Activated naive CD8-positive, alpha-beta T cell treated with anti-CD3 and anti-CD28 coated beads for 36 hours (primary cell): Measurements from ENCODE around the gene PTPRD. TPM values are rescaled to one million over a fixed set of nuclear protein-coding genes. Genes with fewer than 3 reads are reported as not detected.

Experiments used
- DNase-seq: peaks from one replicate; pipeline ENCODE4 v3.0.0; 2021
- H3K27ac Mint-ChIP-seq: one replicate; pipeline ENCODE4 v1.8.0; 2022; ENCODE audit warnings: mild to moderate bottlenecking, moderate library complexity, mixed read lengths
- H3K27me3 Mint-ChIP-seq: one replicate; pipeline ENCODE4 v1.8.0; 2022; ENCODE audit warnings: mild to moderate bottlenecking, mixed read lengths
- H3K36me3 Mint-ChIP-seq: one replicate; pipeline ENCODE4 v1.8.0; 2021; ENCODE audit warnings: mild to moderate bottlenecking, mixed read lengths
- H3K4me1 Mint-ChIP-seq: one replicate; pipeline ENCODE4 v1.8.0; 2021; ENCODE audit warnings: mixed read lengths
- H3K4me3 Mint-ChIP-seq: one replicate; pipeline ENCODE4 v1.8.0; 2022; ENCODE audit warnings: mild to moderate bottlenecking, moderate library complexity, mixed read lengths
- H3K9me3 Mint-ChIP-seq: one replicate; pipeline ENCODE4 v1.8.0; 2022; ENCODE audit warnings: mixed read lengths
- total RNA-seq, 2 experiments: library from RNA; stranded (reverse); gene quantifications; one replicate each; pipeline ENCODE4 v1.2.3, GENCODE V29; 2021

The PTPRD gene
- total RNA-seq, 2 experiments from 2014 or later, result 0.16 to 0.18 TPM

- Mint-ChIP-seq H3K27me3 (peaks cover 6% of the 10 kb centered on the region), H3K9me3 (no peaks in the 10 kb centered on the region)
These were observed 2175.5 kb downstream of the PTPRD start for GRCh38 chr9:8437259-8437658.

GRCh38 chr9:8436786-8437185 is 2176.0 kb downstream of the PTPRD start:
- no peaks in the 10 kb centered on the region for H3K9me3 Mint-ChIP-seq
- H3K4me3 Mint-ChIP-seq, result no peak overlapping the region
- peaks cover 2% of the 10 kb centered on the region for H3K36me3 Mint-ChIP-seq
- peaks cover 19% of the 10 kb centered on the region for H3K4me1 Mint-ChIP-seq
- peak overlapping the region; percentile 70 for H3K27ac Mint-ChIP-seq
- H3K27me3 Mint-ChIP-seq, result peaks cover 6% of the 10 kb centered on the region
- no peak for DNase-seq

More at GRCh38 chr9:8437259-8437658, 2175.5 kb downstream of the PTPRD start:
- Mint-ChIP-seq H3K4me3 (no peak overlapping the region), H3K27ac (peak overlapping the region; percentile 70), H3K36me3 (peaks cover 2% of the 10 kb centered on the region), H3K4me1 (peaks cover 15% of the 10 kb centered on the region)
- no peak for DNase-seq

- H3K27ac Mint-ChIP-seq, result no peak overlapping the region
- H3K36me3 Mint-ChIP-seq, result peaks cover 6% of the 10 kb centered on the region
- H3K4me1 Mint-ChIP-seq, result peaks cover 39% of the 10 kb centered on the region
- peaks cover 3% of the 10 kb centered on the region for H3K27me3 Mint-ChIP-seq
- H3K9me3 Mint-ChIP-seq, result peaks cover 4% of the 10 kb centered on the region
- DNase-seq, result no peak
- no peak overlapping the region for H3K4me3 Mint-ChIP-seq
These were observed 2178.2 kb downstream of the PTPRD start for GRCh38 chr9:8434621-8435020.

- H3K27me3 Mint-ChIP-seq, result peaks cover 3% of the 10 kb centered on the region
- no peak overlapping the region for H3K27ac Mint-ChIP-seq
- H3K4me3 Mint-ChIP-seq, result no peak overlapping the region
- H3K36me3 Mint-ChIP-seq, result peaks cover 6% of the 10 kb centered on the region
- H3K9me3 Mint-ChIP-seq, result peaks cover 9% of the 10 kb centered on the region
- H3K4me1 Mint-ChIP-seq, result peaks cover 56% of the 10 kb centered on the region
- DNase-seq, result no peak
These were observed 2180.6 kb downstream of the PTPRD start for GRCh38 chr9:8432224-8432623.

- H3K4me1 Mint-ChIP-seq, result peaks cover 51% of the 10 kb centered on the region
- peaks cover 9% of the 10 kb centered on the region for H3K9me3 Mint-ChIP-seq
- H3K27me3 Mint-ChIP-seq, result peaks cover 3% of the 10 kb centered on the region
- DNase-seq, result no peak
- no peak overlapping the region for H3K4me3 Mint-ChIP-seq
- peaks cover 7% of the 10 kb centered on the region for H3K36me3 Mint-ChIP-seq
- no peak overlapping the region for H3K27ac Mint-ChIP-seq
These were observed 2181.3 kb downstream of the PTPRD start for GRCh38 chr9:8431505-8431904.

GRCh38 chr9:8430945-8431344 is 2181.9 kb downstream of the PTPRD start:
- DNase-seq, result no peak
- peaks cover 50% of the 10 kb centered on the region for H3K4me1 Mint-ChIP-seq
- peaks cover 3% of the 10 kb centered on the region for H3K27me3 Mint-ChIP-seq
- H3K27ac Mint-ChIP-seq, result peak overlapping the region; percentile 81
- peaks cover 9% of the 10 kb centered on the region for H3K36me3 Mint-ChIP-seq
- H3K9me3 Mint-ChIP-seq, result peaks cover 9% of the 10 kb centered on the region
- peak overlapping the region; percentile 4 for H3K4me3 Mint-ChIP-seq

- no peak for DNase-seq
These were observed 2183.0 kb downstream of the PTPRD start for GRCh38 chr9:8429768-8430167.

GRCh38 chr9:8429157-8429556 is 2183.6 kb downstream of the PTPRD start:
- Mint-ChIP-seq H3K27me3 (no peaks in the 10 kb centered on the region), H3K4me1 (peaks cover 53% of the 10 kb centered on the region), H3K36me3 (peaks cover 9% of the 10 kb centered on the region), H3K4me3 (no peak overlapping the region), H3K9me3 (peaks cover 9% of the 10 kb centered on the region), H3K27ac (peak overlapping the region; percentile 93)
- no peak for DNase-seq

More at GRCh38 chr9:8429768-8430167, 2183.0 kb downstream of the PTPRD start:
- H3K4me1 Mint-ChIP-seq, result peaks cover 48% of the 10 kb centered on the region
- peak overlapping the region; percentile 93 for H3K27ac Mint-ChIP-seq
- peaks cover 3% of the 10 kb centered on the region for H3K27me3 Mint-ChIP-seq
- peaks cover 9% of the 10 kb centered on the region for H3K36me3 Mint-ChIP-seq
- no peak overlapping the region for H3K4me3 Mint-ChIP-seq
- peaks cover 9% of the 10 kb centered on the region for H3K9me3 Mint-ChIP-seq

GRCh38 chr9:8428389-8428788 is 2184.4 kb downstream of the PTPRD start:
- DNase-seq, result no peak
- peak overlapping the region; percentile 93 for H3K27ac Mint-ChIP-seq
- H3K4me1 Mint-ChIP-seq, result peaks cover 53% of the 10 kb centered on the region
- peak overlapping the region; percentile 63 for H3K4me3 Mint-ChIP-seq
- no peaks in the 10 kb centered on the region for H3K27me3 Mint-ChIP-seq
- peaks cover 9% of the 10 kb centered on the region for H3K36me3 Mint-ChIP-seq
- peaks cover 9% of the 10 kb centered on the region for H3K9me3 Mint-ChIP-seq

- Mint-ChIP-seq H3K27ac (no peak overlapping the region), H3K36me3 (peaks cover 6% of the 10 kb centered on the region), H3K27me3 (no peaks in the 10 kb centered on the region), H3K4me3 (no peak overlapping the region), H3K4me1 (peaks cover 30% of the 10 kb centered on the region), H3K9me3 (peaks cover 4% of the 10 kb centered on the region)
- no peak for DNase-seq
These were observed 2187.9 kb downstream of the PTPRD start for GRCh38 chr9:8424786-8425410.

GRCh38 chr9:8420416-8420815 is 2192.4 kb downstream of the PTPRD start:
- H3K36me3 Mint-ChIP-seq, result no peaks in the 10 kb centered on the region
- H3K9me3 Mint-ChIP-seq, result no peaks in the 10 kb centered on the region
- DNase-seq, result no peak
- no peaks in the 10 kb centered on the region for H3K27me3 Mint-ChIP-seq
- no peak overlapping the region for H3K4me3 Mint-ChIP-seq
- H3K27ac Mint-ChIP-seq, result no peak overlapping the region
- H3K4me1 Mint-ChIP-seq, result peaks cover 5% of the 10 kb centered on the region

- Mint-ChIP-seq H3K4me1 (peaks cover 5% of the 10 kb centered on the region), H3K27ac (no peak overlapping the region), H3K27me3 (no peaks in the 10 kb centered on the region), H3K9me3 (no peaks in the 10 kb centered on the region), H3K36me3 (no peaks in the 10 kb centered on the region), H3K4me3 (no peak overlapping the region)
- DNase-seq, result no peak
These were observed 2193.1 kb downstream of the PTPRD start for GRCh38 chr9:8419596-8420275.

GRCh38 chr9:8417341-8417740 is 2195.5 kb downstream of the PTPRD start:
- Mint-ChIP-seq H3K9me3 (no peaks in the 10 kb centered on the region), H3K27ac (no peak overlapping the region)

GRCh38 chr9:8412327-8412726 is 2200.5 kb downstream of the PTPRD start:
- Mint-ChIP-seq H3K4me3 (no peak overlapping the region), H3K4me1 (peaks cover 9% of the 10 kb centered on the region), H3K36me3 (no peaks in the 10 kb centered on the region), H3K27me3 (no peaks in the 10 kb centered on the region), H3K27ac (no peak overlapping the region), H3K9me3 (no peaks in the 10 kb centered on the region)
- no peak for DNase-seq

More at GRCh38 chr9:8417341-8417740, 2195.5 kb downstream of the PTPRD start:
- Mint-ChIP-seq H3K4me1 (no peaks in the 10 kb centered on the region), H3K4me3 (no peak overlapping the region), H3K27me3 (no peaks in the 10 kb centered on the region), H3K36me3 (no peaks in the 10 kb centered on the region)
- DNase-seq, result no peak

- no peaks in the 10 kb centered on the region for H3K27me3 Mint-ChIP-seq
- H3K9me3 Mint-ChIP-seq, result no peaks in the 10 kb centered on the region
- peaks cover 9% of the 10 kb centered on the region for H3K4me1 Mint-ChIP-seq
- no peaks in the 10 kb centered on the region for H3K36me3 Mint-ChIP-seq
- DNase-seq, result no peak
- H3K27ac Mint-ChIP-seq, result no peak overlapping the region
- no peak overlapping the region for H3K4me3 Mint-ChIP-seq
These were observed 2204.1 kb downstream of the PTPRD start for GRCh38 chr9:8408575-8409190.
